Measurements from ENCODE around the gene SCGB1C2.

SCGB1C2 gene

GRCh38 chr17:147796-148740, 10.7 kb downstream of the SCGB1C2 start:
- H3K4me3 ChIP-seq (ENCODE audit: low read depth, low read length): no peak overlapping the region
- no peak for TF ChIP-seq CTCF (IDR thresholded peaks at IDR 0.05; ENCODE audit: low read depth, low read length)

DNA sequence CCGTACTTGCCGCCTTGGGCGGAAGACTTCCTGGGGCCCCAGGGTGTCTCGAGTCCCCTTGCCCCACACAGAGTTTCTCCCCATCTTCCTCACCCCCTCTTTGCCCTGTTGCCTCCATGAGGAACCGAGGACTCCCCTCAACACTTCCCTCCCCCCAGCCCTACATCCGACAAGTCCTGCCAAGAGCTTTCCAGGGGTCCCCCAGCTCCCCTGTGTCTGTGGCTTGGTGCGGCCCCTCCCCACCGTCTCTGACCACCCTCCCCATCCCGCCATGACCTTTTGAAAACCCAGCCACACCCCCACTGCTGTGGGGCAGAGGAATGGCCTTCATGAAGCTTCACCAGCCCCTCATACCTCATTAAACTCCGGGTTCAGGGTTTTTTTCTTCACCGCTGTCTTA, 11.4 kb downstream of the SCGB1C2 start:
- no peak overlapping the region for H3K4me3 ChIP-seq (ENCODE audit: low read depth, low read length)
- TF ChIP-seq CTCF (IDR thresholded peaks at IDR 0.05; ENCODE audit: low read depth, low read length): no peak

DNA sequence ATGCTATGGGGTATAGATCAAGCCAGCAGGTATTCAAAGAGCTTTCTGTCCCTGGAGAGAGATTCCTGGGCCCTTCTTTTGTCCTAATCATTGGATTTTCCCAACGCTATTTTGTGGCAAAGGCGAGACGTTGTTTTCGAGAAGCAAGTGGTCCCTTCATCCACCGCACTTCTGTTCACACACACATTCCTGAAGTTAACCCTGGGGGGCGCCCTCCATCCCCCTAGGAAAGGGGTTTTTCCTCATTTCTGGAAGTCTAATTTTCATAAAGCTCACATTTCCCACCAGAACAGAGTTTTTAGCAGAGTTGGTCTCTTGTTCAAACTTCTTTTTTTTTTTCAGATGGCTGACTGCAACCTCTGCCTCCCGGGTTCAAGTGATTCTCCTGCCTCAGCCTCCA, 11.9 kb downstream of the SCGB1C2 start:
- H3K4me3 ChIP-seq (ENCODE audit: low read depth, low read length): no peak overlapping the region

GRCh38 chr17:149897-150584, 12.7 kb downstream of the SCGB1C2 start:
- no peak overlapping the region for H3K4me3 ChIP-seq (ENCODE audit: low read depth, low read length)
- TF ChIP-seq CTCF (IDR thresholded peaks at IDR 0.05; ENCODE audit: low read depth, low read length): no peak

More for the DNA sequence above, 11.9 kb downstream of the SCGB1C2 start:
- TF ChIP-seq CTCF (IDR thresholded peaks at IDR 0.05; ENCODE audit: low read depth, low read length): no peak

DNA sequence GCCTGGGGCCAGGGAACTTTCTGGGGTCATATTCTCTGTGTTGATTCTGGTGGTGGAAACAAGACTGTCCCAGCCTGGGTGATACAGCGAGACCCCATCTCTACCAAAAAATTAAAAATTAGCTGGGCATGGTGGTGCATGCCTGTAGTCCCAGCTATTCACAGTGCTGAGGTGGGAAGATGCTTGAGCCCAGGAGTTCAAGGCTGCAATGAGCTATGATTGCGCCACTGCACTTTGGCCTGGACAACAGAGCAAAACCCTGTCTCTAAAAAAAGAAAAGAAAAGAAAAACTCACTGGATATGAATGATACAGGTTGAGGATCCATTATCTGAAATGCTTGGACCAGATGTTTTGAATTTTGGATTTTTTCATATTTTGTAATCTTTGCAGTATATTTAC, 13.6 kb downstream of the SCGB1C2 start:
- H3K4me3 ChIP-seq (ENCODE audit: low read depth, low read length): no peak overlapping the region
- no peak for TF ChIP-seq CTCF (IDR thresholded peaks at IDR 0.05; ENCODE audit: low read depth, low read length)

DNA sequence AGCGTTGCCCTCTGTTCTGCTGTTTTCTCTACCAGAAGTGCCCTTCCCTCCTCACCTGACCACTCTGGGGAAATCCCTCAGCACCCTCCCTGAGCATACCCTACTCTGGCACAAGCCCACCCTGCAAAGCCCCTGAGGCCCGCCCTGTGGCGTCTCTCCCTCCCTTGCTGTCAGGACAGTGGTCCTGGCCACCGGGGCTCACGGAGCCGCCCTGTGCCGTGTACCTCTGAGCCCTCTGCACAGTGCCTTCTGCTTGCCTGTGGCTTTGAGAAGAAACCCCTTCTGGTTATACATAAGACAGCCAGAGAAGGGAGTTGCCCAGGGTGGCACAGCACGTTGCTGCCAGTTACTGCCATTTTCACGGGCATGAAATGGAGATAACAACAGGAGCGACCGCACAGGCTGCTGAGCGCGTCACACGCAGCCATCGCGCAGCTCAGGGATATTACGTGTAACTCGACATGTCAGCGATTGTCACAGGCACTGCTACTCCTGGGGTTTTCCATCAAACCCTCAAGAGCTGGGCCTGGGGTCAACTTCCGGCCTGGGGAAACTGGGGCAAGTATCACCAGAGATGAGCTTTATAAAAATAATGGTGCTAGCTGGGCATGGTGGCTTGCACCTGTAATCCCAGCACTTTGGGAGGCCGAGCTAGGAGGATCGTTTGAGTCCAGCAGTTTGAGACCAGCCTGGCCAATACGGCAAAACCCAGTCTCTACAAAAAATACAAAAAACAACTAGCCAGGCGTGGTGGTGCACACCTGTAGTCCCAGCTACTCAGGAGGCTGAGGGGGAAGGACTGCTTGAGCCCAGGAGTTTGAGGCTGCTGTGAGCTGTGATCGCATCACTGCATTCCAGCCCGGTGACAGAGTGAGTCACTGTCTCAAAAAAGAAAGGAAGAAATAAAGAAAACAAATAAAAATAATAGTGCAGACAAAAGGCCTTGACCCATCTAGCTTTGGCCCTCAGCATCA, 14.8 kb downstream of the SCGB1C2 start:
- TF ChIP-seq CTCF (IDR thresholded peaks at IDR 0.05; ENCODE audit: low read depth, low read length): no peak
- no peak overlapping the region for H3K4me3 ChIP-seq (ENCODE audit: low read depth, low read length)
